ENCODE results near the gene CCR3.

Gene CCR3

GRCh38 chr3:46276497-46277099, 34.3 kb downstream of the CCR3 start:
- DNase-seq = peak; percentile 29

- no peak for DNase-seq
Measured at GRCh38 chr3:46277476-46277875, 35.2 kb downstream of the CCR3 start.

GRCh38 chr3:46278816-46279672, 36.8 kb downstream of the CCR3 start:
- DNase-seq = no peak

- no peak for DNase-seq
Measured at GRCh38 chr3:46280105-46280797, 38.0 kb downstream of the CCR3 start.

GRCh38 chr3:46281551-46281950, 39.3 kb downstream of the CCR3 start:
- DNase-seq = no peak

GRCh38 chr3:46282041-46282440, 39.8 kb downstream of the CCR3 start:
- DNase-seq = no peak

- DNase-seq = no peak
Measured at GRCh38 chr3:46282696-46283095, 40.4 kb downstream of the CCR3 start.

GRCh38 chr3:46283881-46284450, 41.7 kb downstream of the CCR3 start:
- no peak for DNase-seq

GRCh38 chr3:46284981-46285683, 42.9 kb downstream of the CCR3 start:
- DNase-seq = no peak

GRCh38 chr3:46285931-46286619, 43.8 kb downstream of the CCR3 start:
- no peak for DNase-seq

- DNase-seq = no peak
Measured at GRCh38 chr3:46286947-46287565, 44.8 kb downstream of the CCR3 start.

GRCh38 chr3:46289551-46289950, 47.3 kb downstream of the CCR3 start:
- DNase-seq = no peak

GRCh38 chr3:46289966-46290365, 47.7 kb downstream of the CCR3 start:
- DNase-seq = no peak

GRCh38 chr3:46291046-46291445, 48.8 kb downstream of the CCR3 start:
- no peak for DNase-seq

GRCh38 chr3:46293035-46293724, 50.9 kb downstream of the CCR3 start:
- DNase-seq = peak; percentile 57

GRCh38 chr3:46293991-46294833, 52.0 kb downstream of the CCR3 start:
- no peak for DNase-seq

GRCh38 chr3:46296826-46297225, 54.6 kb downstream of the CCR3 start:
- DNase-seq = no peak

- DNase-seq = peak; percentile 83
Measured at GRCh38 chr3:46297658-46298423, 55.6 kb downstream of the CCR3 start.

- DNase-seq = no peak
Measured at GRCh38 chr3:46298871-46299607, 56.8 kb downstream of the CCR3 start.
